GM19438 (cell line): Measurements from ENCODE around the gene RMC1.
A peak's percentile ranks its signal among the peaks of the same experiment; 100 is the strongest.
"Not testable (repeated sequence)": the region's sequence is repeated elsewhere in the genome, so short reads cannot be mapped to it uniquely, and the experiment has no call there.

Experiments
- ATAC-seq: cut with Tn5 transposase; IDR thresholded peaks from one replicate; pipeline ENCODE4 v1.9.1; 2021; ENCODE audit warnings: low read depth; ENCODE audit not compliant: unreplicated experiment

Gene RMC1

GRCh38 chr18:23495723-23496440, 7.4 kb upstream of the RMC1 start:
- ATAC-seq: no peak

GRCh38 chr18:23498117-23498516, 5.2 kb upstream of the RMC1 start:
- ATAC-seq: no peak

GRCh38 chr18:23498877-23499276, 4.4 kb upstream of the RMC1 start:
- peak; percentile 31 for ATAC-seq

GRCh38 chr18:23499291-23499781, 4.0 kb upstream of the RMC1 start:
- no peak for ATAC-seq

GRCh38 chr18:23501626-23502025, 1.7 kb upstream of the RMC1 start:
- no peak for ATAC-seq

- ATAC-seq: no peak
These were observed 734 bp upstream of the RMC1 start for GRCh38 chr18:23502516-23503037.

GRCh38 chr18:23503963-23504344, 643 bp downstream of the RMC1 start:
- ATAC-seq: no peak

- peak; percentile 61 for ATAC-seq
These were observed 1.4 kb downstream of the RMC1 start for GRCh38 chr18:23504720-23505119.

- no peak for ATAC-seq
These were observed 3.1 kb downstream of the RMC1 start for GRCh38 chr18:23506393-23506792.

GRCh38 chr18:23510923-23511322, 7.6 kb downstream of the RMC1 start:
- ATAC-seq: not testable (repeated sequence)

GRCh38 chr18:23512216-23512615, 8.9 kb downstream of the RMC1 start:
- ATAC-seq: not testable (repeated sequence)

GRCh38 chr18:23512641-23513040, 9.3 kb downstream of the RMC1 start:
- no peak for ATAC-seq

GRCh38 chr18:23515911-23516546, 12.7 kb downstream of the RMC1 start:
- ATAC-seq: peak; percentile 91

GRCh38 chr18:23519734-23520133, 16.4 kb downstream of the RMC1 start:
- ATAC-seq: no peak

GRCh38 chr18:23521271-23521670, 18.0 kb downstream of the RMC1 start:
- no peak for ATAC-seq

- no peak for ATAC-seq
These were observed 18.6 kb downstream of the RMC1 start for GRCh38 chr18:23521907-23522306.

GRCh38 chr18:23523429-23524212, 20.3 kb downstream of the RMC1 start:
- ATAC-seq: no peak

- no peak for ATAC-seq
These were observed 20.9 kb downstream of the RMC1 start for GRCh38 chr18:23524213-23524707.

- ATAC-seq: no peak
These were observed 23.3 kb downstream of the RMC1 start for GRCh38 chr18:23526501-23527063.

GRCh38 chr18:23528580-23529472, 25.5 kb downstream of the RMC1 start:
- ATAC-seq: no peak
